H1 (cell line): ENCODE results near the gene CHSY1. TPM values are rescaled to one million over a fixed set of nuclear protein-coding genes. Genes with fewer than 3 reads are reported as not detected.

Experiments used
- CTCF ChIA-PET: fragments of 300-600 bp; sonication (Branson Sonifier 250); formaldehyde crosslinking; loops from one replicate; lab custom pipeline; 2021; ENCODE audit not compliant: partially characterized antibody; lab: Charles Lee
- POLR2A ChIA-PET: fragments of 300-600 bp; sonication (Branson Sonifier 250); formaldehyde crosslinking; loops from one replicate; lab custom pipeline; 2021; ENCODE audit warnings: inconsistent platforms; ENCODE audit not compliant: partially characterized antibody; lab: Charles Lee
- DNase-seq, 2 experiments: peaks; one replicate each; pipeline versions ENCODE4 v3.0.0 to v3.0.0-alpha.2; 2010 to 2022; ENCODE audit warnings: low spot score in 2 of 2, low read depth in 1 of 2, mixed read lengths in 1 of 2
- FAIRE-seq: peaks from 2 replicates; lab custom pipeline; 2011; peaks lifted over from hg19 to GRCh38; lab: Jason Lieb, UNC
- H2AFZ ChIP-seq: 2 replicates; pipeline ENCODE4 v1.8.1; 2012; ENCODE audit warnings: low read length, inconsistent platforms
- H2AK5ac ChIP-seq: 2 replicates; pipeline ENCODE4 v1.6.1; 2013; ENCODE audit warnings: low read depth, low read length
- H2BK120ac ChIP-seq: replicated peaks from 2 replicates; pipeline ENCODE3; 2013; ENCODE audit warnings: low read depth, low read length, inconsistent platforms
- H2BK12ac ChIP-seq: 2 replicates; pipeline ENCODE4 v1.6.1; 2013; ENCODE audit warnings: low read depth, low read length
- H2BK15ac ChIP-seq: 2 replicates; pipeline ENCODE4 v1.6.1; 2013; ENCODE audit warnings: low read length
- H2BK20ac ChIP-seq: 2 replicates; pipeline ENCODE4 v1.6.1; 2013; ENCODE audit warnings: low read length
- H2BK5ac ChIP-seq: 2 replicates; pipeline ENCODE4 v1.6.1; 2013; ENCODE audit warnings: low read depth, low read length
- H3K14ac ChIP-seq: 2 replicates; pipeline ENCODE4 v1.6.1; 2013; ENCODE audit warnings: inconsistent platforms; ENCODE audit not compliant: insufficient read length
- H3K18ac ChIP-seq: 2 replicates; pipeline ENCODE4 v1.6.1; 2013; ENCODE audit warnings: low read length; ENCODE audit errors: extremely low read depth
- H3K23ac ChIP-seq: 2 replicates; pipeline ENCODE4 v1.6.1; 2013; ENCODE audit warnings: inconsistent platforms; ENCODE audit not compliant: insufficient read length
- H3K23me2 ChIP-seq: 2 replicates; pipeline ENCODE4 v1.6.1; 2013; ENCODE audit warnings: low read depth, low read length
- H3K27ac ChIP-seq: 2 replicates; pipeline ENCODE4 v1.6.1; 2011; ENCODE audit warnings: low read depth, low read length, inconsistent platforms
- H3K27me3 ChIP-seq, 4 experiments: replicated peaks in 1 of 4; 1 replicate in 1 of 4; 2 replicates in 3 of 4; pipeline versions ENCODE4 v1.6.1 to v1.8.1; 2011 to 2013; ENCODE audit warnings: low read length in 3 of 4, mild to moderate bottlenecking in 3 of 4, inconsistent platforms in 2 of 4, mixed read lengths in 2 of 4, moderate library complexity in 1 of 4; ENCODE audit not compliant: control insufficient read depth in 3 of 4, insufficient read depth in 3 of 4; ENCODE audit errors: extremely low read depth in 1 of 4
- H3K36me3 ChIP-seq, 4 experiments: 2 replicates each; pipeline versions ENCODE4 v1.6.1 to v1.8.1; 2011 to 2013; ENCODE audit warnings: mild to moderate bottlenecking in 4 of 4, low read length in 3 of 4, moderate library complexity in 2 of 4, control low read depth in 1 of 4, inconsistent platforms in 1 of 4; ENCODE audit not compliant: insufficient read depth in 4 of 4, control insufficient read depth in 2 of 4
- H3K4ac ChIP-seq: replicated peaks from 2 replicates; pipeline ENCODE3; 2013; ENCODE audit warnings: low read length, low read depth, mixed read lengths, inconsistent platforms; ENCODE audit not compliant: insufficient read length
- H3K4me1 ChIP-seq, 4 experiments: replicated peaks in 1 of 4; 1 replicate in 1 of 4; 2 replicates in 3 of 4; pipeline versions ENCODE4 v1.6.1 to v1.8.1; 2011 to 2013; ENCODE audit warnings: low read length in 3 of 4, inconsistent platforms in 2 of 4, mixed read lengths in 1 of 4; ENCODE audit not compliant: insufficient read depth in 4 of 4, control insufficient read depth in 3 of 4
- H3K4me2 ChIP-seq, 2 experiments: 2 replicates each; pipeline versions ENCODE4 v1.6.1 to v1.8.1; 2011 to 2013; ENCODE audit warnings: low read depth in 2 of 2, low read length in 2 of 2, control low read depth in 1 of 2, inconsistent platforms in 1 of 2, mild to moderate bottlenecking in 1 of 2; ENCODE audit not compliant: insufficient read depth in 1 of 2
- H3K4me3 ChIP-seq, 4 experiments: fragments of 200-600, 300-600 bp in 1 of 4; sonication (generic), shearing (Covaris generic), sonication (Bioruptor Twin) in 1 of 4; 2 replicates each; pipeline versions ENCODE4 v1.5.1 to v1.8.1; 2011 to 2016; ENCODE audit warnings: low read length in 4 of 4, low read depth in 3 of 4, control low read depth in 2 of 4, inconsistent platforms in 2 of 4, mild to moderate bottlenecking in 2 of 4, mixed read lengths in 1 of 4, moderate library complexity in 1 of 4; ENCODE audit not compliant: insufficient read depth in 2 of 4; ENCODE audit errors: extremely low read depth in 1 of 4
- H3K56ac ChIP-seq: replicated peaks from 2 replicates; pipeline ENCODE3; 2013; ENCODE audit warnings: low read depth, mild to moderate bottlenecking, mixed read lengths, low read length, inconsistent platforms; ENCODE audit not compliant: insufficient read length
- H3K79me1 ChIP-seq: 2 replicates; pipeline ENCODE4 v1.6.1; 2013; ENCODE audit warnings: low read depth, low read length, control low read depth
- H3K79me2 ChIP-seq, 2 experiments: 2 replicates each; pipeline versions ENCODE4 v1.6.1 to v1.8.1; 2012 to 2013; ENCODE audit warnings: low read length in 2 of 2, mild to moderate bottlenecking in 2 of 2, inconsistent platforms in 1 of 2; ENCODE audit not compliant: insufficient read depth in 2 of 2, control insufficient read depth in 1 of 2
- H3K9ac ChIP-seq, 4 experiments: replicated peaks in 1 of 4; 1 replicate in 1 of 4; 2 replicates in 3 of 4; pipeline versions ENCODE4 v1.6.1 to v1.8.1; 2011 to 2013; ENCODE audit warnings: low read depth in 3 of 4, low read length in 3 of 4, control low read depth in 2 of 4, mild to moderate bottlenecking in 2 of 4, moderate library complexity in 2 of 4, inconsistent platforms in 1 of 4; ENCODE audit errors: extremely low read depth in 1 of 4
- H3K9me3 ChIP-seq, 2 experiments: 2 replicates each; pipeline versions ENCODE4 v1.6.1 to v1.8.1; 2012 to 2013; ENCODE audit warnings: mild to moderate bottlenecking in 2 of 2, moderate library complexity in 2 of 2, control low read depth in 1 of 2, inconsistent platforms in 1 of 2, low read depth in 1 of 2, low read length in 1 of 2, mixed read lengths in 1 of 2; ENCODE audit not compliant: insufficient read depth in 2 of 2
- H4K20me1 ChIP-seq, 2 experiments: replicated peaks in 1 of 2; 2 replicates each; pipeline versions ENCODE3 to v1.8.1; 2011 to 2013; ENCODE audit warnings: inconsistent platforms in 2 of 2, low read length in 2 of 2, mild to moderate bottlenecking in 1 of 2; ENCODE audit not compliant: insufficient read depth in 2 of 2, control insufficient read depth in 1 of 2
- H4K5ac ChIP-seq: 2 replicates; pipeline ENCODE4 v1.6.1; 2013; ENCODE audit warnings: low read length, low read depth, mixed read lengths, inconsistent platforms; ENCODE audit not compliant: insufficient read length
- H4K8ac ChIP-seq: 2 replicates; pipeline ENCODE4 v1.8.0; 2013; ENCODE audit warnings: mild to moderate bottlenecking, moderate library complexity, low read length, inconsistent platforms; ENCODE audit not compliant: insufficient read depth; ENCODE audit errors: extremely low read depth
- H4K91ac ChIP-seq: replicated peaks from 2 replicates; pipeline ENCODE3; 2013; ENCODE audit warnings: low read length, mixed read lengths, inconsistent platforms; ENCODE audit not compliant: insufficient read length
- KDM4A ChIP-seq: IDR thresholded peaks from one replicate; pipeline ENCODE4 v1.7.1; 2012; ENCODE audit warnings: low read depth, mild to moderate bottlenecking, moderate library complexity, low read length, inconsistent platforms; ENCODE audit not compliant: severe bottlenecking
- POLR2A ChIP-seq, 2 experiments: IDR thresholded peaks; 1 replicate in 1 of 2; 2 replicates in 1 of 2; pipeline ENCODE4 v1.6.1; 2011; ENCODE audit warnings: low read depth in 2 of 2, low read length in 2 of 2, mild to moderate bottlenecking in 2 of 2; ENCODE audit errors: control extremely low read depth in 1 of 2
- RXRA ChIP-seq: IDR thresholded peaks from 2 replicates; pipeline ENCODE4 v1.6.1; 2011; ENCODE audit warnings: low read depth, mild to moderate bottlenecking, low read length, moderate library complexity; ENCODE audit not compliant: insufficient read depth
- SP1 ChIP-seq: IDR thresholded peaks from 2 replicates; pipeline ENCODE4 v1.6.1; 2011; ENCODE audit warnings: low read depth, low read length
- TCF12 ChIP-seq: IDR thresholded peaks from 2 replicates; pipeline ENCODE4 v1.6.1; 2011; ENCODE audit warnings: low read depth, mild to moderate bottlenecking, low read length
- YY1 ChIP-seq: IDR thresholded peaks from 2 replicates; pipeline ENCODE4 v1.6.1; 2011; ENCODE audit warnings: low read depth, mild to moderate bottlenecking, low read length
- polyA plus RNA-seq, 7 experiments: library from polyadenylated mRNA; depleted of rRNA in 3 of 7; stranded (reverse) in 5 of 7; unstranded in 2 of 7; fragments of >200 nt in 5 of 7; fragments of 200-250 nt in 2 of 7; gene quantifications; 1 replicate in 5 of 7; 2 replicates in 1 of 7; 4 replicates in 1 of 7; pipeline versions ENCODE4 v1.2.1 to v1.2.3, GENCODE V29; 2011 to 2013; ENCODE audit warnings: missing spikeins in 2 of 7, mixed read lengths in 2 of 7
- total RNA-seq: library from RNA; stranded (reverse); fragmentation: NEBNext Ultra II Directional; extraction: Animal tissue kit (Norgen Biotek cat#: 25700); gene quantifications from 2 replicates; pipeline ENCODE4 v1.2.1, GENCODE V29; 2021
- TF ChIP-seq, protein P1 (sequence below): IDR thresholded peaks from 2 replicates; pipeline ENCODE4 v1.6.1; 2012; ENCODE audit warnings: inconsistent platforms

Gene CHSY1
- total and polyA plus RNA-seq, 2 of the 8 experiments (the other 6 are each of a cell fraction or from before 2014, with no cell fraction given) = 24.9 to 60.7 TPM

- Histone ChIP-seq H3K23me2 (peaks cover 10% of the 10 kb centered on the region), H3K4me1 (peaks cover 0 to 5% (median 0%) of the 10 kb centered on the region in 4 experiments; a peak in 1 of 7 replicates), H4K20me1 (peaks cover 0 to 2% of the 10 kb centered on the region in 2 experiments), H3K14ac (no peak overlapping the region), H3K9ac (no peak overlapping the region), H3K9me3 (no peaks in the 10 kb centered on the region), H3K4me2 (no peak overlapping the region), H3K27me3 (no peaks in the 10 kb centered on the region; a peak in 3 of 7 replicates), H4K8ac (no peak overlapping the region), H3K79me2 (no peaks in the 10 kb centered on the region), H2BK20ac (no peak overlapping the region), H3K4ac (no peak overlapping the region), H4K5ac (no peak overlapping the region), H3K27ac (no peak overlapping the region), H2AK5ac (no peak overlapping the region; the same call in 1 of the 2 replicates), H4K91ac (no peak overlapping the region), H2AFZ (no peak overlapping the region), H2BK5ac (no peak overlapping the region), H2BK120ac (no peak overlapping the region), H3K4me3 (no peak overlapping the region), H2BK15ac (no peak overlapping the region), H2BK12ac (0 out of 2 replicates have a peak overlapping the region, but pooled peaks have one; percentile 46), H3K23ac (no peak overlapping the region), H3K56ac (peak overlapping the region; percentile 19), H3K36me3 (no peaks in the 10 kb centered on the region), H3K79me1 (no peaks in the 10 kb centered on the region), H3K18ac (no peak overlapping the region)
- ChIA-PET CTCF (interaction anchor here (0.9 to 12.8 kb wide), 5 partner anchors 9 to 114 kb away, joined by 3 to 128 read pairs (median 7); no protein-coding TSS in a partner anchor), POLR2A (no interaction called here)
- FAIRE-seq = no peak
- DNase-seq = no peak
- TF ChIP-seq YY1 (no peak), KDM4A (no peak), RXRA (no peak), SP1 (no peak), POLR2A (IDR thresholded peaks at IDR 0.05; ENCODE audit: control extremely low read depth in 1 of 2, low read depth in 2 of 2, low read length in 2 of 2) (no peak), TCF12 (no peak)
- TF ChIP-seq, protein P1, sequence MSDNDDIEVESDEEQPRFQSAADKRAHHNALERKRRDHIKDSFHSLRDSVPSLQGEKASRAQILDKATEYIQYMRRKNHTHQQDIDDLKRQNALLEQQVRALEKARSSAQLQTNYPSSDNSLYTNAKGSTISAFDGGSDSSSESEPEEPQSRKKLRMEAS = no peak
These were observed 109.8 kb downstream of the CHSY1 start for GRCh38 chr15:101141926-101142527.
